ENCODE data around the gene LPA. TPM values are rescaled to one million over a fixed set of nuclear protein-coding genes. Genes with fewer than 3 reads are reported as not detected.

The LPA gene
- total RNA-seq, 4 donors from 2014 or later = 0.48 to 0.55 TPM; not detected in 2

GRCh38 chr6:160487116-160487515, 177.0 kb downstream of the LPA start:
- Histone ChIP-seq H3K4me3 (no peak overlapping the region), H3K4me1 (no peaks in the 10 kb centered on the region), H3K27me3 (no peaks in the 10 kb centered on the region), H3K36me3 (no peaks in the 10 kb centered on the region), H3K27ac (no peak overlapping the region), H3K9me3 (no peaks in the 10 kb centered on the region)
- TF ChIP-seq EP300 (IDR thresholded peaks at IDR 0.05; ENCODE audit: low read depth) (no peak), CTCF (IDR thresholded peaks at IDR 0.05) (no peak), POLR2A (IDR thresholded peaks at IDR 0.05) (no peak), POLR2AphosphoS5 (IDR thresholded peaks at IDR 0.05) (no peak)
- DNase-seq = no peak
- intact Hi-C loops (cut with DNase I; ENCODE audit: low total_unique reads) = no loop called here
- 90% methylated on average over 11 of the region's 11 CpGs; no CpG with 5 or more reads in 1 of the 2 donors for WGBS, 2 donors (ENCODE audit: low coverage in 1 of 2)
- in situ Hi-C loops (cut with MboI; ENCODE audit: low pct_ligation_motif_present in 1 of 4, low pct_unique_long_range_greater_than_20kb in 1 of 4, low sequenced_read_pairs in 3 of 4) = no loop called here

Other genes starting within 250 kb of the LPA start
- gene PLG, start 38.0 kb upstream of the LPA start, total RNA-seq = not detected